B cell (primary cell): Measurements from ENCODE around the gene CAMKK2. TPM values are rescaled to one million over a fixed set of nuclear protein-coding genes. Genes with fewer than 3 reads are reported as not detected.

Source experiments
- ATAC-seq: fragments of 200-7000 bp; cut with Tn5 transposase; one replicate; pipeline ENCODE4 v1.10.0; 2021; ENCODE audit warnings: low read depth, mild to moderate bottlenecking, moderate number of reproducible peaks, moderate library complexity
- CTCF ChIA-PET: fragments of 350-600 bp; sonication (Branson Sonifier 250); formaldehyde crosslinking; loops from one replicate; lab custom pipeline; 2021; ENCODE audit warnings: antibody characterized with exemption, inconsistent platforms; lab: Charles Lee
- POLR2A ChIA-PET: fragments of 350-600 bp; sonication (Branson Sonifier 250); formaldehyde crosslinking; loops from one replicate; lab custom pipeline; 2021; ENCODE audit warnings: antibody characterized with exemption; lab: Charles Lee
- DNase-seq: peaks from one replicate; pipeline ENCODE4 v3.0.0; 2013
- H2AFZ ChIP-seq: 2 replicates; pipeline ENCODE4 v1.6.1; 2012; ENCODE audit warnings: mild to moderate bottlenecking, low read depth, low read length; ENCODE audit not compliant: insufficient read depth, poor library complexity, severe bottlenecking
- H3K27ac ChIP-seq, 2 donors: 1 replicate in 1 of 2; 2 replicates in 1 of 2; pipeline ENCODE4 v1.5.1; 2012 to 2013; ENCODE audit warnings: low read length in 2 of 2, mild to moderate bottlenecking in 2 of 2, moderate library complexity in 1 of 2
- H3K27me3 ChIP-seq, 4 experiments: fragments of 200-600 bp in 1 of 4; sonication (generic) in 1 of 4; replicated peaks in 1 of 4; 1 replicate in 2 of 4; 2 replicates in 2 of 4; pipeline versions ENCODE4 v1.6.1 to v1.7.0; 2013 to 2016; ENCODE audit warnings: low read length in 3 of 4, mild to moderate bottlenecking in 2 of 4, mixed read lengths in 1 of 4, moderate library complexity in 1 of 4; ENCODE audit not compliant: insufficient read depth in 4 of 4, control insufficient read depth in 3 of 4; ENCODE audit errors: control extremely low read depth in 1 of 4
- H3K36me3 ChIP-seq, 2 experiments: replicated peaks in 1 of 2; 1 replicate in 1 of 2; 2 replicates in 1 of 2; pipeline versions ENCODE4 v1.6.1 to v1.7.1; 2013; ENCODE audit warnings: low read length in 1 of 2; ENCODE audit not compliant: insufficient read depth in 2 of 2, control insufficient read depth in 1 of 2; ENCODE audit errors: control extremely low read depth in 1 of 2, extremely low read depth in 1 of 2
- H3K4me1 ChIP-seq, 2 donors: fragments of 200-600 bp in 1 of 2; sonication (generic) in 1 of 2; 1 replicate in 1 of 2; 2 replicates in 1 of 2; pipeline versions ENCODE4 v1.5.1 to v1.6.1; 2013 to 2017; ENCODE audit warnings: low read length in 2 of 2; ENCODE audit not compliant: control insufficient read depth in 2 of 2, insufficient read depth in 2 of 2
- H3K4me2 ChIP-seq: replicated peaks from 2 replicates; pipeline ENCODE3; 2012; ENCODE audit warnings: mild to moderate bottlenecking, low read depth, low read length; ENCODE audit not compliant: poor library complexity, severe bottlenecking
- H3K4me3 ChIP-seq, 5 experiments: fragments of 200-600 bp in 1 of 5; sonication (generic) in 1 of 5; 1 replicate in 3 of 5; 2 replicates in 2 of 5; pipeline versions ENCODE4 v1.5.1 to v1.7.0; 2011 to 2016; ENCODE audit warnings: low read length in 4 of 5, mild to moderate bottlenecking in 4 of 5, low read depth in 2 of 5, control low read depth in 1 of 5, moderate library complexity in 1 of 5; ENCODE audit not compliant: insufficient read depth in 1 of 5; ENCODE audit errors: control extremely low read depth in 1 of 5, extremely low read depth in 1 of 5
- H3K79me2 ChIP-seq: fragments of 200-600 bp; sonication (generic); one replicate; pipeline ENCODE4 v1.6.0; 2016; ENCODE audit warnings: low read length; ENCODE audit not compliant: control insufficient read depth, insufficient read depth
- H3K9ac ChIP-seq: fragments of 200-600 bp; sonication (generic); 2 replicates; pipeline ENCODE4 v1.6.1; 2017; ENCODE audit warnings: mild to moderate bottlenecking, low read length, moderate library complexity
- H3K9me3 ChIP-seq, 3 donors: one replicate each; pipeline versions ENCODE4 v1.6.1 to v1.7.1; 2013; ENCODE audit warnings: low read length in 2 of 3; ENCODE audit not compliant: control insufficient read depth in 2 of 3, insufficient read depth in 1 of 3; ENCODE audit errors: control extremely low read depth in 1 of 3
- H4K20me1 ChIP-seq: 2 replicates; pipeline ENCODE4 v1.6.0; 2012; ENCODE audit warnings: mild to moderate bottlenecking, low read length; ENCODE audit not compliant: insufficient read depth, control insufficient read depth, poor library complexity, severe bottlenecking
- H3K27ac Mint-ChIP-seq: one replicate; pipeline ENCODE4 v1.8.0; 2021; ENCODE audit warnings: mixed read lengths
- H3K27me3 Mint-ChIP-seq: one replicate; pipeline ENCODE4 v1.8.0; 2021; ENCODE audit warnings: mixed read lengths
- H3K4me1 Mint-ChIP-seq: one replicate; pipeline ENCODE4 v1.8.0; 2021; ENCODE audit warnings: mixed read lengths
- H3K4me3 Mint-ChIP-seq: one replicate; pipeline ENCODE4 v1.8.0; 2021; ENCODE audit warnings: mixed read lengths
- H3K9me3 Mint-ChIP-seq: one replicate; pipeline ENCODE4 v1.8.0; 2022; ENCODE audit warnings: mixed read lengths; ENCODE audit not compliant: insufficient read depth
- CTCF ChIP-seq: fragments of 200-600 bp; IDR thresholded peaks from one replicate; pipeline ENCODE4 v1.8.0; 2022; ENCODE audit warnings: antibody characterized with exemption, mild to moderate bottlenecking
- EZH2 ChIP-seq: IDR thresholded peaks from 2 replicates; pipeline ENCODE4 v1.6.1; 2012; ENCODE audit warnings: borderline replicate concordance, low read depth, mild to moderate bottlenecking, moderate library complexity, low read length; ENCODE audit not compliant: insufficient read depth, poor library complexity, severe bottlenecking
- WGBS: methylation state at CpG from one replicate; pipeline ENCODE4 v1.1.5; 2013; ENCODE audit warnings: missing lambda C conversion rate; ENCODE audit not compliant: insufficient coverage; 5-methylcytosine and 5-hydroxymethylcytosine counted together
- intact Hi-C: fragments of 100-400 bp; cut with micrococcal nuclease; formaldehyde crosslinking; loops from one replicate; pipeline ENCODE4 v1.10.0; 2022
- polyA plus RNA-seq: library from polyadenylated mRNA; depleted of rRNA; stranded (reverse); fragments of >200 nt; gene quantifications from 2 replicates; pipeline ENCODE4 v1.2.3, GENCODE V29; 2012
- total RNA-seq, 2 donors: library from RNA; stranded (reverse); fragments of 120-200 nt in 1 of 2; gene quantifications; 1 replicate in 1 of 2; 2 replicates in 1 of 2; pipeline versions ENCODE4 v1.2.3 to v1.2.4, GENCODE V29; 2013 to 2022

CAMKK2 gene
- total and polyA plus RNA-seq, 2 donors (not counting 1 experiment from before 2014, with no cell fraction given), result 9.7 to 17.1 TPM

- H4K20me1 ChIP-seq, result no peaks in the 10 kb centered on the region
- ATAC-seq (no peak), DNase-seq (no peak)
- H3K4me3 ChIP-seq, result no peak overlapping the region
- no peaks in the 10 kb centered on the region for H3K9me3 ChIP-seq
- Mint-ChIP-seq H3K4me1 (peaks cover 11% of the 10 kb centered on the region), H3K27ac (no peak overlapping the region), H3K27me3 (no peaks in the 10 kb centered on the region), H3K9me3 (no peaks in the 10 kb centered on the region), H3K4me3 (no peak overlapping the region)
- intact Hi-C loops, result no loop called here
- H2AFZ ChIP-seq, result no peak overlapping the region
- no peak overlapping the region for H3K9ac ChIP-seq
- H3K4me2 ChIP-seq, result no peak overlapping the region
- CTCF ChIA-PET, result no interaction called here
- POLR2A ChIA-PET, result interaction anchor here (0.6 to 1.3 kb wide), 2 partner anchors 8 to 471 kb away, joined by 3 to 6 read pairs; no protein-coding TSS in a partner anchor
- WGBS, result 99% methylated on average over 7 of the region's 14 CpGs
- no peak overlapping the region for H3K27ac ChIP-seq
- H3K79me2 ChIP-seq, result peaks cover 10% of the 10 kb centered on the region
- peaks cover 4 to 9% of the 10 kb centered on the region in 2 donors for H3K4me1 ChIP-seq
- TF ChIP-seq EZH2, result no peak
- no peak for TF ChIP-seq CTCF
- no peaks in the 10 kb centered on the region for H3K27me3 ChIP-seq
- H3K36me3 ChIP-seq, result peaks cover 2 to 6% of the 10 kb centered on the region in 2 experiments
Measured at GRCh38 chr12:121214855-121215745, 81.4 kb downstream of the CAMKK2 start.
